ENCODE results near the gene BTBD10.
A peak's percentile ranks its signal among the peaks of the same experiment; 100 is the strongest.

The BTBD10 gene

DNA sequence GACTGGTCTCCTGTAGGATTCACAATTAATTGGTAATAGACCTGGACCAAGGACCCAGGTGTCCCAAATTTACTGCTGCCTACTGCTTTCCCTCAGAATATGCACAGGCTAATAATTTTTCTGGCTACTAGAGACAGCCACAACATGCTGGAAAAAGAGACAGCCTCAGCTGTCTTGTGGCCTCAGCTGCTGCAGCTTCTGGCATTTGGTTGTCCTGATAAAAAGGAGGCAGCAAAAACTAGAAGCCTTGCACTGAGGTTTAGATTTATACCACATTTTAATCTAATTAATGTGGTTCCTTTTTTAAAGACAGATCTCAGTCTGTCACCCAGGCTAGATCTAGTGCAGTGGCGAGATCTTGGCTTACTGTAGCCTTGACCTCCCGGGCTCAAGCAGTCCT lies 89.8 kb downstream of the BTBD10 start:
- no peak for DNase-seq

DNA sequence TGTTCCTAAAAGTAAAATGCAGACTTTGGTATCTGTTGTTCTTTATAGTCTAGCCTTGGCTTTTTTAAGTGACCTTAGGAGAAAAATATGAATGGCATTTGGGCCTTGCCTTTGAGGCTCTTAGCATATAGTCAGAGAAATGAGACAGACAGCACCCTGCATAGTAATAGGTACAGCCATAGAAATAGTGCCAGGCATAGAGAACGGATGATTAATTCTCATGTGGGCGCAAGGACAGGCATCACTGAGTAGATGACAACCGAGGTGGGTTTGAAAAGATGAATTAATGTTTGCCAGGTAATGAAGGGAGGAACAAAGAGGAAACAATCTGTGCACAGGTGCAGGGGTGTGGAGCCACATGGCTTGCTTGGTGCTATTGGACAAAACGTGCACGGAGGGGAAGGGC lies 95.0 kb downstream of the BTBD10 start:
- no peak for DNase-seq

DNA sequence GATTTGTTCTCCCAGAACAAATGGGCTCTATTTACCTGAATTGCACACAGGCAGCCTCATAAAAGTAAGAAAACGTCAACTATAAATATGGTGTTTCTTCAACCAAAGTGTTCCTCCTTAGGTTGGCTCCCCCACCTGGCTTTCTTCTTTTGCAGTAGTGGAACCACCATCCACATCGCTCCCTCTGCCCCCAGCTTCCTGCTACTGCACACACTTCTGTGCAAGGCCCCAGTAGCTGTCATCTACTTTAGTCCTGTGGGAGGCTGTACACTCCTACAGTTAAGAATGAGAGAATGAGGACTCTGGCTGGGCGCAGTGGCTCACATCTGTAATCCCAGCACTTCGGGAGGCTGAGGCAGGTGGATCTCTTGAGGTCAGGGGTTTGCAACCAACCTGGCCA lies 95.9 kb downstream of the BTBD10 start:
- no peak for DNase-seq

DNA sequence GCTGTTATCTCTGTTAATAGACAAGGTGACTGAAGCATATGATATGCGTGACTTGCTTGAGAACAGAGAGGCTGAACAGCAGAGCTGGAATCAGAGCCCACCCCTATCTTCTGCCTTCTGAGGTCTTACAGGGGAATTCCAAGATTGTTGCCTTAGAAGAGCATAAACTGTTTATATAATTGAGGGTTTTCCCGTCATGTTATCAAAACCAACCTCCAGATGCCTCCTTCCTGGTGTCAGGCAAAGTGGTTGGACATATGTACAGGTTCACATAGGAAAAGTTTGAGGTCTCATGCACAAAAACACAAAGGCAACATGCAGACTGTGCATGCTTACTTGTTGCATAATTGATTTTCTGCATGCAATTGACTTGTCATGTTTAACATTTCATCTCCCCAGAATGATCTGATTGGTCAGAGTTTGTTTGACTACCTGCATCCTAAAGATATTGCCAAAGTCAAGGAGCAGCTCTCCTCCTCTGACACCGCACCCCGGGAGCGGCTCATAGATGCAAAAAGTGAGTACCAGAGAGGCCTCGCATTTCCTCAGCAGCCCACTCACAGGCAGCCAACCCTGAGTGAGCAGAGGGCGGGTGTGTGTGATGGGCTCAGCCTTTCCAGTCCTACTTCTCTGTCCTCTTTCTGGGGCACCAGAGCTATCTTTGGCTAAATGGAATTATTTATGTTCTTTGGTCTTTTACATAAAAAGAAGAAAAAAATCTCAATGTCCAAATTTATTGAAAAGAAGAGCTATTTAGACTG lies 96.6 kb downstream of the BTBD10 start:
- DNase-seq = no peak

DNA sequence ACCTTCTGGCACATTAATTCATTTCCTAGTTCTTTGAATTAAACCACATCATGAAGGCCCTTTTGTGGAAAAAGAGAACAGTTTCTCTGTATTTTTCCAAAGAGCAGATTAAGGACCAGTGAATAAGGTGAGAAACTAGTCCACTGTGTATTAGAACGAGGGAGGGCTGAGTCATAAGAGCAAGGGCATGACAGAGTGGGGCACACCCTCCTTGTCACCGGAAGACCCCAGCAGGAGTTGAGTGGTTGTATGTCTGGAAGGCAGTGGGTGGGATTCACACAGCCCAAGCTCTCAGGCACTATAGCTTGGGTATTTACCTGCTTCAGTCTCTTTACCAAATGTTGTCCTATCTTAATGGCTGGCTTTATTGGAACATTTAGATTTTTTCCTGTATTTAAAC lies 98.6 kb downstream of the BTBD10 start:
- DNase-seq = no peak

DNA sequence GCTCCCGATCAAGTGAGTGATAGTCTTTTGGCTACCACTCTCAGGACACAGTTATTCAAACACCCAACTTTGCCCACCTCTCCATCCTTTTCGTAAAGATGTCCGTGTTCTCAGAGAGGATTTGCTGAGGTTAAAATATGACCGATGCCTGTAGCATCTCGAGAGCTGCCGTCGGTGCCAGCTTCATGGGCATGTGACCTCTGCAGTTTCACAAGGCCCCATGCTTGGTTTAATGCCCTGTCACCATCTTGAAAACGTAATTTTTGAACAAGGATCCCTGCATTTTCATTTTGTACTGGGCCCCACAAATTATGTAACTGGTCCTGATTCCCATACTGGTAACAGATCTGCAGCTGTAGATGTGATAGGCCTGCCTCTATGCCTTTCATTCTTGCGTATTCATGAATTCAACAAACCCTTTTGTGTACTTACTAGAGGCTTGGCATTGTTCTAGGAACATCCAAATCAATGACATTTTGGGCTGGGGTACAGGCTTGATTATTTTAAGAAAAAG lies 100.4 kb downstream of the BTBD10 start:
- DNase-seq = no peak

DNA sequence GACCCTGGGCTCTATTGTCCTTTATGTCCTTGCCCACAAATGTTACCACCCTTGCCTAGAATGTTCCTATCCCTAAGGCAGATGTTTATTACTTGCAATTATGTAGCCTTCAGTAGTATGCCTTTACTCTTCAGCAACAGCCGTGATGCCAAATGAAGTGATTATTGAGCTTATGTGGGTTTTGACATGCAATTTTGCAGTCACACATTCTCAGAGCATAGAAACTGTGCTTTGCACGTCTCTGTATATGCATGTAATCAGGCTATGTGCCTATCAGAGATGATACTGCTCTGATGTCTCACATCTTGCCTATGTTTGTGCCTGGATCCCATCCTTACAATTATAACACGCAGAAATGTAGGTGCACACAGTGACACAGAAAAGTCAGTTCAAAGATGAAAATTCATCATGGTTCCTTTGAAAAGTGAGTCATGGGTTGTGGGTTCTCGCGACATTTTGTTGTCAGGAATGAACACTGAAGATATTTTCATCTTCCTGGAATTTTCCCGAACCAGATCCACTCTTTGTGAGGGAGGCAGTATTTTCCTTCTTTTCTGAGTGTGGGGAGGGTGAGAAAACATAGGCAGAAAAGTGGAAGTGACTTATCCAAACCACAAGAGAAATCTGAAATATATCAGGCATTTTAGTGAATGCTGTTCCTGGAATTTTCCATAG lies 104.3 kb downstream of the BTBD10 start:
- DNase-seq = no peak

DNA sequence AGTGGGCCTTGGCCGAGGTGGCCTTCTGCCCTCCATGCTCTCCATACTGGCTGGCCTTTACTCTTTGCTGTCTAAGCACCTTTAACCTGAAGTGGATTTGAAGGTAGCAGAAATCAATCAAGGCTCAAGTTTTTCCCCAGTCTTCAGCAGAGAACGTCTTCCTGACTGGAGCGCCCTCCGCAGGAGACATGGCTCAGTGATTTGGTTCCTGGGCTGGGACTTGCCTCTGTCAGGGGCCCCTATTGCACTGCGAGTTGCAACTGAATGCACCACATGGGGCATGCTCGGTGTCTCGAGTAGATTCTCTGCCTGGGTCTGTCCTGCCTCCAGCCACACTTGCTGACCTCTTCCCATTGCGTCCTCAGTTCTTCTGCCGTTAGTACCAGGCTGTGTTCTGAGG lies 105.8 kb downstream of the BTBD10 start:
- no peak for DNase-seq

DNA sequence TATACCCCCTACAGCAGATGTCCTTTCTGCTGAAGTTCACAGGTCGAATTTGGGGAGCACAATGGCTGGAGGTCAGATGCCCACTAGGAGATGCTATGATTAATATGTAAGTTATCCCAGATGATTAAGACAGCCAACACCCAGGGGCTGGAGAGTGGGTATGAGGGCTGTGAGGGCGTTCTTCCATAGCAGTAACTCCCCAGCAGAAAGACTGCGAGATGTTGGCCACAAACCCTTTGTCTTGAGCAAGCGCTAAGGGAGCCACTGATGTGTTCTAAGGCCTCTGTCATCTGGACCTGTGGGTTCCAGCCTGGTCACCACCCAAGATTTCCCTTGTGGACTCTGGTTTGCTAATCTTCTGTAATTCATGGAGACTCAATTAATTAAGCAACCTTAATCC lies 107.8 kb downstream of the BTBD10 start:
- DNase-seq = no peak

DNA sequence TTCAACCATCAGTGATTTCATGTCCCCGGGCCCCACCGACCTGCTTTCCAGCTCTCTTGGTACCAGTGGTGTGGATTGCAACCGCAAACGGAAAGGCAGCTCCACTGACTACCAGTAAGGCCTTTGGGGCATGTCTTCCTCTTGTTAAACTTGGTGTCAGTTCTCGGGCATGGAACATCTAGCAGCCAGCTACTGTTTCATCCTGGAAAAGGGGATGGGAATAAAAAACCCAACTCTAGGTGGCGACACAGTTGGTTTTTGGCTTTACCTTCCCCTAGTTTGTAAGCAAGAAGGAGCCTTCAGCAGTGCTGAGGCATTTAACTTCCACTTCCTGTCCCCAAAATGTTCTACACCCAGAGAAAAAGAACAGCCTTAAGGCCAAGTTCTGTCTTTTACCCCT lies 108.7 kb downstream of the BTBD10 start:
- DNase-seq = peak in 1 of 2 donors; percentile 7

DNA sequence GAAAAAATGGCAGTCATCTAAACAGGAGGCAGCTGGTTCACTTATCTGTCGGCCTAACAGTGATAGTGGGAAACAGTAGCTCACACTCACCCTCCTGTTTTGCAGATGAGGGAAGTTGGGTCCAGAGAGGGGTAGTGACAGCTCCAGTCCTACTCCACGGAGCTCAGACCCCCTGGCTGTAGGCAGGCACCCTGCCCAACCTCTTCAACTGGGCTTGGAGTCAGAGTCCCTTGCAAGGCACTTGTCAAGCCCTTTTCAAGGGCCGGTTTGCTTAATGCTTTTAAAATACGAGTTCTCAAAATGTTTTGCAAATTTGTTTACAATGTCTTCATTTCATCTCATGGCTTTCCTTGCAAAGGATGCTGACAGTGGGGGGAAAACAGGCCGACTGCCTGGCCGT lies 110.3 kb downstream of the BTBD10 start:
- DNase-seq = no peak

DNA sequence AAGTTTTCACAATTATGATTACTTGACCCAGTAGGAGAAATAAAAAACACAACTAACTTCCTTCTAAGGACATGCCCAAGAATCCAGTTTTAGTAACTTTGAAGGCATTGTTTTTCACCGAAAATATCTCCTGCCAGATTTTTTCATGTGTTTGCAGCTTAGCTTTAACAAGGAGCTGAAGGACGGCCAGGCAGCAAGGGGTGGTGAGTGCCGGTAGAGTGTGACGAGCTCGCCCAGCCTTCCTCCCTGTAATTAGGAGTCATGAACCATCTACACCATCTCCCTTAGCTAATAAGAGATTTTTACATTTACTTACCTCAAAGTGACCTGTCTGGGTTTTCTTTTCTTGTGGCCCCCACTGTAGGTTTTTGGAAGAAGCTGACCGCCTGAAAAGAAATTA lies 113.4 kb downstream of the BTBD10 start:
- DNase-seq = no peak

DNA sequence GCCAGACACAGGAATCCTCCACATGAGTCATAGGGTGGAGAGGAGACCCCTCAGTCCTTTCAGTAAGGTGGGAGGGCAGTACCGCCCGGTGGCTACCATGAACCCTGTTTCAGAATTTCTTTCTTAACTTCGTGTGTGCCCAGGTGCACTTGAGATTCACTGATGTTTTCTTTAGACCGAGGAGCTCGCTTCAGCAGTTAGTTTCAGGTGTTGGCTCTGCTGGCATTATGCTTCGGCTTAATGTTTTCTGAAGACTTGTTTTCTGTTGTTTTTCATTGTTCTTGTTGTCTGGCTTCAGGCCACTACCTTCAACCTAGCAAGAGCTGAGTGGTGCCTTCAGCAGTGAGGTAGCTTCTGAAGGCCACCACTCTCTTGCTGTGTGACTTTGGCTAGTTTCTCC lies 114.0 kb downstream of the BTBD10 start:
- no peak for DNase-seq

DNA sequence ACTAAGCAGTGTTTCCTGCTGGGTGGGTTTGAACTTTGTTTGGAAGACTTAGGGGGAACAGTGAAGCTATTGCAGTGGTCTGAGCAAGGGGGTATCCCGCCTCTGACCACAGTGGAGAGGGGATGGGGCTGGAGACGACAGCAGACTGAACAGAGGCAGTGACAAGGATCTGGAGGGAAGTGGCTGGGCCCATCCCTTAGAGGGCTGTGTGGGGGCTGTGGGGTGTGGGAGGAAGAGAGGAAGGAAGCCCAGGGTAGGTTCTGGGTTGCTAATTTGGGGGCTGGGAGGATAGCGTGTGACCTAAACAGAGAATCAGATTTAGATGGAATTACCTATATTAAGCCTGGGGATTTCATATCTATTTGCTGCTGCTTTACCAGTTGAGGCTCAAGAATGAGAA lies 114.7 kb downstream of the BTBD10 start:
- DNase-seq = peak; percentile 20 to 60

DNA sequence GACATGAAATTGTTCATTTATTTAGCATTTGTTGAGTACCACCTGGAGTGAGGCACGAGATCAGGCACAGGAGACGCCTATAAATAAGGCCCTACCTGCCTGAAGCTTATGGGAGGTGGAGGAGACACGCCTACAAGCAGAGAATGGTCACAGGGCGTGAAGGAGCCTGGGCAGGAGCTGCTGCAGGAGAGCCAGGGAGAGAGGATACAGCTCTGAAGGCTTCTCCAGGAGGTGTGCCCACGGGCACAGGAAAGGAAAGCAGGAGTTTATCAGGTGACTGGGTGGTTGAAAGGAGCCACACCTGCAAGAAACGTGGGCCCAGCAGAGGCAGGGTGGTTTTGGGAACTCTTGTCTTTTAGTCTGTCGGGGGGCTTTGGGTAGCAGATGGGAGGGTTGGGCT lies 115.1 kb downstream of the BTBD10 start:
- no peak for DNase-seq

DNA sequence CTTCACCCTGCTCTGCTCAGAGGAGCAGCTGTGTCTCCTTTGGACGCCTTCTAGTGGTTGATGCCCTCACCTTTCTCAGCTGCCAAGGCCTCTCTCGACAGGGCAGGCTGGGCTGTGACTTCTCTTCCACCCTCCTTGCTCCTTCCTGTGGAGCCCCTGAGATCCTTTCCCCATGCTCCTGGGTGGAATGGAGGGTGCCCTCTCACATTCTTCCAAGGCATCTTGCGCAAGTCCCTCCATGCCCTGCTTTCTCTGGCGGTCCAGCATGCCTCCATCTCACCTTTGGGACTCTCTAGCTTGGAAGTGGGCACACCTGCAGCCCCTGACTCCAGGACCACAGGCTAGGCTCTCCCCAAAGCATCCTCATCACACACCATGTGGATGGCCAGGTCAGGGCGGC lies 116.6 kb downstream of the BTBD10 start:
- DNase-seq = no peak

DNA sequence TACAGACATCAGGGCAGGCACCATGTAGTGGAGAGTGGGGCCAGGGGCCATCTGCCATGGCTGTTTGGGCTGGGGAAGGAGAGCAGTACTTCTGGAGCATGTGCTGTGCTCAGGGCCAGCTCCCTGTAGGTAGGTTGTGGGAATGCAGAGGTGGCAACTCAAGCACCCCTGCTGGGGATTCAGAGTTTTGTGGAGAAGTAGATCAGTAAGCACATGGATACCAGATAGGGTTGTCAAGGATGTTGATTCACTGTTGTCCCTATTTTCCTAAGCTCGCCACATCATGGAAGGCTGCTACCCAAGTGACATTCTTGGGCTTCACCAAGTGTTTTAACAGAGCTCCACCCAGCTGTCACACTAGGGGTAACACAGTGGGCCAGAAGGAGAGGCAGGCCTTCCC lies 118.2 kb downstream of the BTBD10 start:
- DNase-seq = no peak

DNA sequence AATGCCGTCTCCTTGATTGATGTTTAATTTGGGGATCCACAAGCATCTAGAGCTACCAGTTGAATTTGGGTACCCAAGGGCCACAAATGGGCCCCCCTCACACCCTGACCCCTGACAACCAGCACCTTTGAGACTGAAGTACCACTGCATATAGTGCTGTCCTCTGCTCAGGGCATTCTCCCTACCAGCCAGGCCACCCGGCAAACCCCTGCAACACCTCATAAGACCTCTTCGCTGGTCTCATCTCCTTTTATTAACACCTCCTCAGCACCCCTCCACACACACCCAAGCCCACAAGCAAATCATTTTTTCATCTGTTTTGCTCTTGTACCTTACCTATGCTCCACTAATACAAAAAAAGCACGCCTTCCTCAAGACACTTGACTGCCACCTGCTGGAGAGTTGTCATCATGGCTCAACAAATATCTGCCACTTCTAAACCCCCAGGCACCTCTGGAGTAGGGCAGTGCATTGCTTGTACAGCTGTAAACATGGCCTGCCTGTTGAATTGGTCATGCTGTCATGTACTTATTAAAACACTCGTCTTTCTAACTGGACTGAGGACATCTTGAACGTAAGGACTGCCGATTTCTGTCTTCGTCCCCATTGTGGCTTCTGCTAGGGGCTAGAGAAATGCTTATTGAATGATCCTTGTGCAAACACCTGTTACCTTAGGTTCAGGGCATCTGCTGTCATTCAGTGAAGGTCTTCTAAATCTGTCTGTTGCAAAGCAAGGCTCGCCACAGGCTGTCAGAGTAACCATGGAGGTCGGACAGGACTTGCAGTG lies 118.9 kb downstream of the BTBD10 start:
- peak; percentile 63 to 68 for DNase-seq

DNA sequence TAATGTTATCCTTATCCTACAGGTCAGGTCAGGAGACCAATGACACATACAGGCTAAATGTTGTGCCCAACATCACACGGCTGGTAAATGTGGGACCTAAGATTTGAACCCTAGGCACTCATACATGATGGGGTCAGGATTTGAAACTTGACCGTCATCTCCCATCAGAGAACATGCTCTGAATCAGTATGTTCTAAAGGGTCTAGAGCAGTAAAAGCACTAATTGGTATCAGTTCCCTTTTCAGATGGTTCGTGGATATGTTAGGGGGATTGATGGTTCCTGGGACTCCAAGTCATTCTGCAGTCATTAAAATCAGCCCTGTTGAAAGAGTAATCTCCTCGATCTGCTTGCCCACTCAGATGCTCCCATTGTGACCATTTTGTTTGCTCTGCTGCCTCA lies 120.0 kb downstream of the BTBD10 start:
- no peak for DNase-seq

DNA sequence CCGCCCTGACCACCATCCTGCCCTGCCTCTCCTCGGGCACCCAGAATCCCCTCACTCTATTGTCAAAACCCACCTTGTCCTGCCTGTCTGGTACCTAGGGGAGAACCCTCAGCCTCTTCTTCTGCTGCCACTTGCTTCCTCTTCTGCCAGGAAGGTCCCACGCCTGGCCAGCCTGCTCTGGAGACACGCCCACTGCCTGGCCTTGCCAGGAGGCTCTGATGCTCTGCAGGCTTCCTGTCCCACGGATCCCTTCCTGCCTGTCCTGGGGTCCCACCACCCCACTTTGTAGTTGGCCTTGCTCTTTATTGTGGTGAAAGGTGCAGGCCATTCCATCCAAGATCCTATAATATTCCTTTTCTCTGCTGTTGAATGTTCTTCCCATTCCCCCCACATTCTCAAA lies 122.0 kb downstream of the BTBD10 start:
- peak; percentile 11 to 58 for DNase-seq

DNA sequence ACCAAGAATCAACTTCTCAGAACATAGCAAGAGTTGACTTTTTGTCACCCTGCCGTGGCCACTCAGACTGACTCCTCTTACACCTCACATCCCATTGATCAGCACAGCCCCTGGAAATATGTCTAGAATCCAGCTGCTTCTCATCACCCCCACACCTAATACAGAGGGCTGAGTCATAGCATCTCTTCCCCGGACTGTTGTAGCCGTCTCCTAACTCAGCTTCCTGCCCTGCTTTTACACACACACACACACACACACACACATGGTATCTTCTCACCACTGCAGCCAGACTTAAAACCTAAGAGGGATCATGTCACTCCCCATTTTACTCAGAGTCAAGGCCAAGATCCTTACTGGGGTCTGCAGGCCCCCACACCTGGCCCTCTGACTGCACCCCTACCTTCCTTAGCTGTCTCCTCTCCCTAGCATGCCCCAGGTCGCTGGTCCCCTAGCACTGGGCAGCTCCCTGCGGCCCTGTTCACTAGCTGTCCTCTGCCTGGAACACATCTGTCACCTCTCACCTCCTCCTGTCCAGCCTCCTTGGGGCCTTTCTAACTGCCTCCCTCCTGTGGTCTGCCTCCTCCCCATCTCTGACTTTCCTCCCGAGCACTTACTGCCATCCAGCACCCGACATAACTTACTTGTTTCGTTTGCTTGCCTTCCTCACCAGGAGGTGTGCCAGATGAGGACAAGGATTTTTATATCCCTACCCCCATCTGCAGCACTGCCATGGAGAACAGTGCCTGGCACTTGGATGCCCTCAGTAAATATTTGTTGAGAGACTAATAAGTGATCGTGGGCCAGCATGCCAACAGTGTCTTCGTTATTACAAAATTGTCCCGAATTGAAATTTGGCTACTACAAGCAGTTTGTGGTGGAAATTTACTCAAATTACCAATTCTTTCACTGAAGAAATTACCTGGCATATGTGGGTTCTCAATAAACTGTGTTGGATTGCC lies 123.5 kb downstream of the BTBD10 start:
- peak in 1 of 2 donors; percentile 24 for DNase-seq

DNA sequence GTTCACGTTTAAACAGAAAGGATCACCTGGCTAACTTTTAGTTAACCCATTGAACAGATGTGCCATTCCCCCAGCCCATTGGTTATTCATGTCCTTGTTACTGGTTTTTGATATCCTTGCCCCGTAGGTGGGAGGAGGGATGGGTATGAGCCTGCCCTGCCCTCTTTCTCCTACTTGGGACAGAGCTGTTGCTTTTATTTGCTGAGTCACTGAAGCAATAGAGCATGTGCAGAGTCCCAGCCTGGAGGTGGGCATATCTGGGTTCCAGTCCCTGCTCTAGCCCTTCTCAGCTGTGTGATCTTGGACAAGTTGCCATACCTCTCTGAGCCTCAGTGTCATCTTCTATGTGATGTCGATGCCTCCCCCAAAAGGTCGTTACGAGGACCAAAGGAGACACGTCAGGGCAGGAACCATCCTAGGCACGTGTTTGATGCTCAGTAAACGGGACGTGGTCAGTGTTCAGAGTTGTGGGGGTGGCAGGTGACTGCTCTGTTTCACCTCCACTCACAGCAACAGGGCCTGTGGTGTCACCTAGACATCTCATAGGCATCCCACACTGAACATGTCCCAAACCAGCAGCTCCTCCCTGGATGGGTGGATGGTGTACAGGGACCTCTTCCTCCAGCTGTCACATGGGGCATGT lies 124.5 kb downstream of the BTBD10 start:
- DNase-seq = peak; percentile 12 to 37

All from inflammatory macrophage (primary cell).